Brain microvascular endothelial cell (primary cell): ENCODE measurements around the gene ST3GAL5.

Experiments
- DNase-seq: peaks from one replicate; pipeline ENCODE4 v3.0.0-alpha.2; 2020
- H3K27ac ChIP-seq: fragments of 250-450 bp; sonication (Bioruptor Pico); 2 replicates; pipeline ENCODE4 v1.5.1; 2020; ENCODE audit warnings: mild to moderate bottlenecking, moderate library complexity
- H3K27me3 ChIP-seq: fragments of 250-450 bp; sonication (Bioruptor Pico); replicated peaks from 2 replicates; pipeline ENCODE4 v1.5.1; 2020; ENCODE audit warnings: mild to moderate bottlenecking
- H3K36me3 ChIP-seq: fragments of 250-450 bp; sonication (Bioruptor Pico); replicated peaks from 2 replicates; pipeline ENCODE4 v1.5.1; 2020; ENCODE audit warnings: mild to moderate bottlenecking
- H3K4me3 ChIP-seq: 2 replicates; pipeline ENCODE4 v1.5.1; 2011; ENCODE audit warnings: low read depth, mild to moderate bottlenecking, control low read depth, low read length, moderate library complexity
- CTCF ChIP-seq: IDR thresholded peaks from 2 replicates; pipeline ENCODE4 v1.5.1; 2011; ENCODE audit warnings: low read depth, mild to moderate bottlenecking, moderate library complexity, low read length, control low read depth, inconsistent platforms; ENCODE audit errors: missing control alignments
- in situ Hi-C: cut with HindIII; loops from 2 replicates; pipeline ENCODE4 v1.10.0; 2017; ENCODE audit warnings: low sequenced_read_pairs, low pct_ligation_motif_present

ST3GAL5 gene

DNA sequence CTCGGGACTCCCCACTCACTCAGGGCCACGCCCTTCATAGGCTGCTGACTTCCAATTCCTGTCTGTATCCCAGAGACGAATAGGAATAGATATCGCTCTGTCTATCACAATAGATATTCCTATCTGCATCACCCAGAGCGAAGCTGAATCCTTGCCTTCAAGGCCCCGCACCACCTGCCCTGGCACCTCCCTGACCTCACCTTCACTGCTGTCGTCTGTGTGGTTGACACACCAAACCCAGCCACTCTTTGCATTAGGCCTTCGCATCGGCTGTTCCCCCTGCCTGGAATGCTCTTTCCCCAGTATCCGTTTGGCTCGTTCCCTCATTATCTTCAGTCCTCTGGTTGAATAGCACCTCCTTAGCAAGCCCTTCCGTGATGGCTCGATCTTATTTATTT, 91.5 kb downstream of the ST3GAL5 start:
- no peaks in the 10 kb centered on the region for H3K27me3 ChIP-seq
- no peak overlapping the region for H3K4me3 ChIP-seq
- no peak overlapping the region for H3K27ac ChIP-seq
- H3K36me3 ChIP-seq: no peaks in the 10 kb centered on the region
- no peak for TF ChIP-seq CTCF
- no peak for DNase-seq
- in situ Hi-C loops: no loop called here

DNA sequence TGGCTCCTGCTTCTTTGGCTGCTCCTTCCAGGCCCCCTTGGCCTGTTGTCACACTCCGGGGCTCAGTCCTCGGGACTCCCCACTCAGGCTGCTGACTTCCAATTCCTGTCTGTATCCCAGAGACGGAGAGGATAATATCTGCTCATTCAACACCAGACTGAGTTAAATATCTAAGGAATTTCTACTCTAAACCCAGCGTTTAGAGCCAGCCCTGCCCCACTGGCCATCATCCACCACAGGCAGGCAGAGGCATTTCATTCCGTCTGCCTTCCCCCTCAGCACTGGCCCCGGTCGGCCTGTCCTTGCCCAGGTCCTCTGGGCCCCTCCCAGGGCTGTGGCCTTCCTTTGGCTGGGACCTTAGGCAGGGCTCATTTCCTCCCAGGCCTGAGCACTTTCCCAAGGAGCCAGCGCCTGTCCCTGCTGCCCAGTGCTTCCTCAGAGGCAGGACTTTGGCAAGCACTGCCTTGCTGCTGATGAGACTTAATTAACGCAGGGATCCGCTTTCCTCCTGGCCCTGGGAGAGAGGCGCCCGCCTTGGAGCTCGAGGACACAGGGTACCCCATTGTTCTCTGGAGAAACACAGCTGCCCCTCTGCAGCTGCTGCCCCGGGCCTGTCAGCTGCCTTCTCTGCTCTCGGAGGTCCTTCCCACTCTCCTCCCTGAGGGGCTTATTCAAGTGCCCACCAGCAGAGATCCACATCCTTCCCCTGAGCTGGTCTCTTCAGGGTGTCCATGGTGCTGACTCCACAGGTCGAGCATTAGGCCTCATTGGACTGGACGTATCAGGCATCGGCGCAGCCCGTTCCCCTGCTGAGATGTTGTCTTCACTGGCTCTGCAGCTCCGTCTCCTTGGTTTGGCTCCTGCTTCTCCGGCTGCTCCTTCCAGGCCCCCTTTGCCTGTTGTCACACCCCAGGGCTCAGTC, 92.2 kb downstream of the ST3GAL5 start:
- in situ Hi-C loops: no loop called here
- H3K27ac ChIP-seq: no peak overlapping the region
- TF ChIP-seq CTCF: no peak
- no peak for DNase-seq
- H3K4me3 ChIP-seq: no peak overlapping the region
- H3K36me3 ChIP-seq: no peaks in the 10 kb centered on the region
- H3K27me3 ChIP-seq: no peaks in the 10 kb centered on the region

DNA sequence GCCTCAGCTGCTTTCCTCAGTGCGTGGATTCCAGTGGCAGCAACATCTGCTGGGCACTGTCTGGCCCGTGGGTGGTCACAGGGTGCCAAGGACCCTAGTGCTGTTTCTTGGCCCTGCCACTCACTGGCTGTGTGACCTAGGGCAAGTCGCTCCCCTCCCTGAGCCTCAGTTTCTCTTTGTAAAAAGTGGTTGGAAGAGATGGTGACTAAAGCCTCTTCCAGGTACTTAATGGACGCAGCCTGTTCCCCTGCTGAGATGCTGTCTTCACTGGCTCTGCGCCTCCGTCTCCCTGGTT, 92.8 kb downstream of the ST3GAL5 start:
- no peak for TF ChIP-seq CTCF
- no peak overlapping the region for H3K4me3 ChIP-seq
- H3K27me3 ChIP-seq: no peaks in the 10 kb centered on the region
- no peak overlapping the region for H3K27ac ChIP-seq
- in situ Hi-C loops: no loop called here
- no peak for DNase-seq
- no peaks in the 10 kb centered on the region for H3K36me3 ChIP-seq

DNA sequence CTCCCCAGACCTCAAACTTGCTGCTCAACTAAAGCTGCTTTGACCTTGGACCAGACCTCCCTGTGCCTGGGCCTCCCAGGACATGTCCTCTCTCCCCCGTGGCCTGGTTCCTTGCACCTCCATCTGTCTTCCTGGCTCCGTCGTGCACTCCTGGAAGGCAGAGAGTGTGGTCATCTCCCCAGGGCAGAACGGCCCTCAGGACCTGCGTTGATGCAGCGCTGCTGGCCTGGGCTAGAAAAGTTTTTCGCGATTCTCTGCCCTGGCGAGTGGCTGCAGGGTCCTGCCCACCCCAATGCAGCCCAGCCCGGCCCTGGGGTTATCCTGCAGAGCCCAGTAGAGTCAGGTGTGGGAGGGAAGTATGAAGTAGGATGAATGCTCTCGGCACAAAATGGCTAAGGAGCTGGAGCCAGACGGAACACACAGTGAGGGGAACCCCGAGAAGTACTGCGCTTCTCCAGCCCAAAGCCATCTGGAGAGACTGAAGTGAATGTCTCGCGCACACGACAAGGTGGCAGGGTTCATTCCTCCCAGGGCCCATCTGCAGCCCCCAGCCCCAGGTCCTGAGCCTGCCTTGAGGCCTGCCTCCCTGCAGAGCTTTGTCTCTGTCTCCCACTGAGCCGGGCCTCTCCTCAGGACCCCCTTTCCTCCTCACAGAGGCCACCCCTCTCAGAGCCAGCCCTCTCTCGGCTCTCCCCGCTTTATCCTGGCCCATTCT, 93.3 kb downstream of the ST3GAL5 start:
- Histone ChIP-seq H3K36me3 (no peaks in the 10 kb centered on the region), H3K27me3 (no peaks in the 10 kb centered on the region), H3K27ac (no peak overlapping the region), H3K4me3 (no peak overlapping the region)
- DNase-seq: no peak
- in situ Hi-C loops: no loop called here
- TF ChIP-seq CTCF: no peak

GRCh38 chr2:85794491-85795121, 94.2 kb downstream of the ST3GAL5 start:
- no peak for DNase-seq
- H3K27me3 ChIP-seq: no peaks in the 10 kb centered on the region
- in situ Hi-C loops: no loop called here
- no peak overlapping the region for H3K27ac ChIP-seq
- no peaks in the 10 kb centered on the region for H3K36me3 ChIP-seq
- H3K4me3 ChIP-seq: no peak overlapping the region
- TF ChIP-seq CTCF: no peak
